GM19099 (cell line): ENCODE data around the gene PDLIM5.

Source experiments
- POLR2A ChIP-seq: IDR thresholded peaks from 3 replicates; pipeline ENCODE4 v1.6.1; 2011; ENCODE audit warnings: low read depth; ENCODE audit not compliant: insufficient read length; ENCODE audit errors: extremely low read depth

Gene PDLIM5

DNA sequence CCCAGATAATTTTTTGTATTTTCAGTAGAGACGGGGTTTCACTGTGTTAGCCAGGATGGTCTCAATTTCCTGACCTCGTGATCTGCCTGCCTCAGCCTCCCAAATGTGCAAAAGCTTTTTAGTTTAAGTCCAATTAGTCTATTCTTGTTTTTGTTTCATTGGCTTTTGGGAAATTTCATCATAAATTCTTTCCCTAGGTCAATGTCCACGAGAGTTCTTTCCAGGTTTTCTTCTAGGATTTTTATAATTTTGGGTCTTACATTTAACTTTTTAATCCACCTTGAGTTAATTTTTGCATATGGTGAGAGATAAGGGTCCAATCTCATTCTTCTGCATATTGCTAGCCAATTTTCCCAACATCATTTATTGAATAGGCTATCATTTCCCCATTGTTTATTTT is 36.3 kb upstream of the PDLIM5 start:
- no peak for TF ChIP-seq POLR2A

DNA sequence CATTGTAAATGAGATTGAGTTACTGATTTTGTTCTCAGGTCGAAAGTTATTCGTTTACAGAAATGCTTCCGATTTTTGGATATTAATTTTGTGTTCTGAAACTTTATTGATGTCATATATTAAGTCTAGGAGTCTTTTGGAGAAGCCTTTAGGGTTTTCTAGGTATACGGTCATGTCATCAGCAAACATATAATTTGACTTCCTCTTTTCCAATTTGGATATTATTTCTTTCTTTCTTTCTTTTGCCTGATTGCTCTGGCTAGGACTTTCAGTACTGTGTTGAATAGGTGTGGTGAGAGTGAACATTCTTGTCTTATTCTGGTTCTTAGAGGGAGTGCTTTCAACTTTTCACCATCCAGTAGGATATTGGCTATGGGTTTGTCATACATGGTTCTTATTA is 35.4 kb upstream of the PDLIM5 start:
- no peak for TF ChIP-seq POLR2A

DNA sequence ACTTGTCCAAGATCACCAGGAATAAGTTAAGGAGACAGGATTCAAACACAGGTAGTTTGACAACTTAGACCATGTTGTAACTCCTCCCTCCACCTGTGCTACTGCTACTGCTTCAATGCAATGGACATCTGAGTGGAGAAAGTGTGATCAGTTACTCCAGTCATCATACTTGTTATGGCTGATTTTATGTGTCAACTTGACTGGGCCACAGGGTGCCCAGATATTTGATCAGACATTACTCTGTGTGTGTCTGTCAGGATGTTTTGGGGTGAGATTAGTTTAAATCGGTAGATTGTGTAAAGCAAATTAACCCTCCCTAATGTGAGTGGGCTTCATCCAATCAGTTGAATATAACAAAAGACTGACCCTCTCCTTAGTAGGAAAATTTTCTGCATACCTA is 34.8 kb upstream of the PDLIM5 start:
- no peak for TF ChIP-seq POLR2A

DNA sequence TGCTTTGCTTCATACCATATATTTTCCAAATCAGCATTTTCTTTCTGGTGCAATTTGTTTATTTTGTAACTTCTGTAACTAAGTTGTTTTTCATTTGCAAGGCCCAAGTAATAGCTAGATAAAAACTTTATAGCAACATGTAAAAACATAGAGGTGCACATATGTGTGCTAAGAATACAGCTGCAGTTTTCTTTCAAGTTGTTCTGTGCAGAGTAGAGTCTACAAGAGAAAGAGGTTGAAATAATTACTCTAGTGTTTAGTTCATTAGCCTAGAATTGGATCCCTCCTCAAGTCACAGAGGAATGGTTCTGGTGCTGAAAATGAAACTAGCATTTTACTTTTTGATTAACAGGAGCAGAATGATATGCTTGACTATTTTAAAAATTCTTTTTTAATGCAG is 32.2 kb upstream of the PDLIM5 start:
- no peak for TF ChIP-seq POLR2A

DNA sequence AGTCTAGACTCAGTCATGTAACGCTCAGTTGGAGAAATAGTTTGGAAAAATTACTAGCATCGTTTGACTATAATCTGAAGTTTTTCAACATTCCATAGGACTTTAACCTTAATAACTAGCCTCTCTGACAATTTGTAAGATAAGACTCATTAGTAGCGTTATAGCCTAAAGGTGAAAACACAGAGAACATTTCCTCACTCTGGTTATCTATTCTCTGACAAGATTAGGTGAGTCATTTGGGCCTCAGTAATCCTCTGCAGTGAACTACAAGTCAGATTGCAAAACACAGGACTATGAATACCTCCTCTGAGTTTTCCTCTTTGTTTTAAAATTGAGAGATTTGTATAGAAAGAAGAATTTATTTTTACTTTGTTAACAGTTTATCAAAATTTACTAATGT is 31.8 kb upstream of the PDLIM5 start:
- TF ChIP-seq POLR2A: no peak

DNA sequence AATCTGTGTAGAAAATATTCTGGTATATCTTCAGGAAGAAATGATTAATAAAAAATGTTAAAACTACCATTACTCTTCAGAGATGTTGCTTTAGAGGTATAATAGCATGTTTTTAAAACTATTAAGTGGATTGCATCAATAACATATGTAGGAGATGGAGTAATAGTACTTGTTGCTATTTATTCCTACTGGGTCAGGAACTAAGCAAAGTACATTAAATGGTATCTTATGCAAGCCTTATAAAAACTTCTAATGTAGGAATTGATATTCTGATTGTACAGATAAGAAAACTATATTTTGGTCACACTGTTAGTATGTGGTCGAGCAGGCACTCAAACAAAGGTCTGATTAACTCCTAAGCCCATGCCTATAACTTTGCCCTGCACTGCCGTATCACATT is 31.4 kb upstream of the PDLIM5 start:
- TF ChIP-seq POLR2A: no peak

DNA sequence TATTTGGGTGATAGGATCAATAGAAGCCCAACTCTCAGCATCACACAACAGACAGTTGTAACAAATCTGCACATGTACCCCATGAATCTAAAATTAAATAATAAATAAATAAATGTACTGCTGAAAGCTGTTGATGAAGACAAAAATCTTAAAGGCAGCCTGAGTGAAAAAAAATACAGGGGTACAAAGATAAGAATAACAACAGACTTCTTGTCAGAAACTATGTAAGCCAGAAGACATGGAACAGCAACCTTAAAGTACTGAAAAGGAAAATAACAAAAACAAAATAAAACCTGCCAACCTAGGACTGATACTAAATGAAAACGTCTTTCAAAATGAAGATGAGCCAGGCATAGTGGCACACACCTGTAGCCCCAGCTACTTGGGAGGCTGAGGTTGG is 25.0 kb upstream of the PDLIM5 start:
- no peak for TF ChIP-seq POLR2A

DNA sequence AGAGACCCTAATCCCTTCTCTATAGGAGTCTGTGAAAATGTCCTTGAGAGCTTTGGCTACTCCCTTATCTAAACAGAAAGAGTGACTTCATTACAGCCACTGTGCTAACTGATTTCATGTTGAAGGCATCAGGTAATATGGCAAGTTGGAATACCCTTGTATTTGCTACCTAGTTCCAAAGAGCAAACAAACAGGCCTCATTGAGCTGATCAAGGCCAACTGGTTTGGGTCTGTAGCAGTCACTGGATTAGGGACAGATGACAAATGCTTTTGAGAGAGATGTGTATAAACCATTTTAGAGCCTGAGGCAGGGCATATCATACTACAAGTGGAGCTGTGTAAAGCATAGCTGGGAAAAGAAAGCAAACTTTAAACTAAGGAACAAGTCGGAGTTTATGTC is 22.9 kb upstream of the PDLIM5 start:
- no peak for TF ChIP-seq POLR2A

DNA sequence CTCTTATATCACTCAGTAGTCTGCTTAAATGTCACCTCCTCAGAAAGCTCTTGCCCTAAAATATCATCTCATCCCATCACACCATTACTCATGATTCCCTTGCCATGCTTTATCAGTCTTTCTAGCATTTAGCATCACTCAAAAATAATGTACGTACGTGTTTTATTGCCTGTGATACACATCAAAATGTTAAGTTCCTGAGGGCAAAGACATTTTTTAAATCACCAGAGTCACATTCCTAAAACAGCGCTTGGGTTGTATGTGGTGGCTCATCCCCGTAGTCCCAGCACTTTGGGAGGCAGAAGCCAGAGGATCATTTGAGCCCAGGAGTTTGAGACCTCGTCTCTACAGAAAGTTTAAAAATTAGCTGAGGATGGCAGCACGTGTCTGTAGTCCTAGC is 21.3 kb upstream of the PDLIM5 start:
- TF ChIP-seq POLR2A: no peak

DNA sequence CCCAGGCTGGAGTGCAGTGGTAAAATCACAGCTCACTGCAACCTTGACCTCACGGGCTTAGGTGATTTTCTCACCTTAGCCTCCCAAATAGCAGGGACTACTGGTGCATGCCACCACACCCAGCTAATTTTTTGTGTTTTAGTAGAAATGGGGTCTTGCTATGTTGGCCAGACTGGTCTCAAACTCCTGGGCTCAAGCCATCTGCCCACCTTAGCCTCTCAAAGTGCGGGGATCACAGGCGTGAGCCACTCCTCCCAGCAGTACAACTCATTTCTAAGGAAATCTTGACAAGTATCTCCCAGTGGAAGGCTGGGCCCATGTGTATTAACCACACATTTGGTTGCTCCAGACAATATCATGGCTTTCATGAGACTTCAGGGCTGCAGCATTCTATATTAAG is 20.4 kb upstream of the PDLIM5 start:
- TF ChIP-seq POLR2A: no peak

DNA sequence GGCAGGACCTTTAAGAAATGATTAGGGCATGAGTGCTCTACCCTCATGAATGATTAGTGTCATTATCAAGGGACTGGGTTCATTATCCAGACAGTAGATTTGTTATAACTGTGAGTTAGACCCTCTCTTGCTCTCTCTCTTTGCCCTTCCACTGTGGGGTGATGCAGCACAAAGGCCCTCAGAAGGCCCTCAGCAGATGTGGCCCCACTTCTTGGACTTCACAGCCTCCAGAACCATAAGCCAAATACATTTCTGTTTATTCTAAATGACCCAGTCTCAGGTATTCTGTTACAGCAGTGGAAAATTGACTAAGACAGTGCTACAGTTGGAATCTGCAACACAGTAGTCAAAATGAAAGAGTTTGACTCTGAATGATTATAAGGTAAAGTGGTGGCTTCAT is 17.2 kb upstream of the PDLIM5 start:
- no peak for TF ChIP-seq POLR2A

DNA sequence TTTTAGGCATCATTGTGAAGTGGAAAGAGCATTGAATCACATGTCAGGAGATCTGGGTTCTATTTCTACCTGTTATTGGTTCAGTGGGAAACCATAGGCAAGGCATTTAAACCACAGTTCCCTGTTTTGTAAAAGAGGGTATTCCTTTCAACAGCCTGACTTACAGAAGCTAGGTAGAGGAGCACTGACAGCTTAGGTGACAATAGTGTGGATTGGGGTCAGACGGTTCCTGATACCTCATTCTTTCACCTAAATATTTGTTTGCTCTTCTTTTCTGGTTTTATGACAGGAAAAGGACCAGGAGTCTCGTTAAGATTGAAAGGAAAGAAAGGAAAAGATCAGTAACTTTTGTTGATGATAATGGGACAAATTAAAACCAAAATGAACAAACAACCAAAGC is 15.9 kb upstream of the PDLIM5 start:
- TF ChIP-seq POLR2A: no peak

DNA sequence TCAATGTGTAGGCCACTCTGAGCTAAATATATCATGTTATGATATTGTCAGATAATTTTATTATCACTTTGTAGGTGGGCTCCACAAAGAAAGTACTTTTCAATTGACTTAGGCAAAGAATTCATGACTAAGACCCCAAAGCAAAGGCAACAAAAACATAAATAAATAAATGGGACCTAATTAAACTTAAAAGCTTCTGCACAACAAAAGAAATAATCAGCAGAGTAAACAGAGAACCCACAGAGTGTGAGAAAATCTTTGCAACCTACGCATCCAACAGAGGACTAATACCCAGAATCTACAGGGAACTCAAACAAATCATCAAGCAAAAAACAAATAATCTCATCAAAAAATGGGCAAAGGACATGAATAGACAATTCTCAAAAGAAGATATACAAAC is 15.2 kb upstream of the PDLIM5 start:
- TF ChIP-seq POLR2A: no peak

DNA sequence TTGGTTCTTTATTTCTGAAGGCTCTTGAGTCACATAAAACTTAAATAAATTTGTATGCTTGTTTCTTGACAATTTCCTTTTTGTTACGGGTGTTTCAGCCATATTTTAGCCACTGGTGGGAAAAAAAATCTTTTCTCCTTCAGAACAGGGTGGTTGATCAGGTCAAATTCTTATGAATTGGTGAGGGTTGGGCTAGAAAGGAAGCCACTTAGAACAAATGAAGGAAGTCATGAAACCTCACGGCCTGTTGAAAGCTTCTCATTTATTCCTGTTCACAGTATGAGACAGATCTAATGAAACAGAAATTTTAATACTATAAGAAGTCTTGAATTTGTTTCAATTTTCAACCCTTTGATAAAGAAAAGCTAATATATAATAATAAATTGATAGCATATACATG is 12.1 kb upstream of the PDLIM5 start:
- TF ChIP-seq POLR2A: no peak

DNA sequence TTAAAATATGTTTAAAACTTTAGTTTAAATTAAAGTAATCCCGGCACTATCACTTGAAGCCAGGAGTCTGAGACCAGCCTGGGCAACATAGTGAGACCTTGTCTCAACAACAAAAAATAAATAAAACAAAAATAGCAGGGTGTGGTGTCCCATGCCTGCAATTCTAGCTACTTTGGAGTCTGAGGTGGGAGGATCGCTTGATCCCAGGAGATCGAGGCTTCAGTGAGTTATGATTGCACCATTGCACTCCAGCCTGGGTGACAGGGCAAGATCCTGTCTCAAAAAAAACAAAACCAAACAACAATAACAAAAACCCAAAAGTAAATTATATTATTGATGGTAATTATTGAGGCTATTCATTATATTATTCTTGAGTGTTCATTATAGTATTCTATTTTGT is 9.9 kb upstream of the PDLIM5 start:
- TF ChIP-seq POLR2A: no peak

DNA sequence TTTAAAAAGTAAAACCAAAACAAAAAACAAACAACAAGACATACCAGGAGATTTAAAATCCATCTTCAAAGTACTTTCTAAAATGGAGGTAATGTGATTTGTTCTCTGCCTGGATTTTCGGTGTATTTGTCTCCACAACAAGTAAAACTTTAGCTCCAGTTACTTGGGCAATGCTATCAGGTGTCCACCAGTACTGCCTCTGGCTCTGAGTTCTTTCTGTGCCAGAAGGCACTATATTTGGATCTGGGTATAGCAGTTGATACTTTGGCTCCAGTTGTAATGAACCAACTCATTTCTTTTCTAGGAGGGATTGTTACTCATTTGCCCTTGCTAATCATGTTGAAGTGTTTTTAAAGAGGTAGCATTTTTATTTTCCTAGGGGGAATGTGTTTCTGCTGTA is 9.5 kb upstream of the PDLIM5 start:
- TF ChIP-seq POLR2A: no peak

DNA sequence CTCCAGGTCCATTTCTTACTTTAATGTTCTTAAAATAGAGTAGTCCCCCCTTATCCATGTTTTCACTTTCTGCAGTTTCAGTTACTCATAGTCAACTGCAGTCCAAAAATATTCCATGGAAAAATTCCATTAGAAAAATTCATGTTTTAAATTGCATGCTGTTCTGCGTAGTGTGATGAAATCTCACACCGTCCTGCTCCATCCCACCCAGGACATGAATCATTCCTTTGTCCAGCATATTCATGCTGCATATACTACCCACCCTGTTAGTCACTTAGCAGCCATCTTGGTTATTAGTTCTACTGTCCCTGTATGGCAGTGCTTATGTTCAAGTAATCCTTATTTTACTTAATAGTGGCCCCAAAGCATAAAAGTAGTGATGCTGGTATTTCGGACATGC is 5.4 kb upstream of the PDLIM5 start:
- no peak for TF ChIP-seq POLR2A
